Suprapubic skin (tissue), 4 donors: ENCODE results near the gene CORO1C. TPM values are rescaled to one million over a fixed set of nuclear protein-coding genes. Genes with fewer than 3 reads are reported as not detected.

Experiments used
- DNase-seq, 2 donors: peaks; one replicate each; pipeline ENCODE4 v3.0.0-alpha.2; 2019; ENCODE audit warnings: low spot score in 2 of 2
- H3K27ac ChIP-seq: fragments of 200-600 bp; sonication (generic); one replicate; pipeline ENCODE4 v1.5.1; 2019
- H3K27me3 ChIP-seq: fragments of 200-600 bp; sonication (generic); one replicate; pipeline ENCODE4 v1.5.1; 2019
- H3K36me3 ChIP-seq: fragments of 200-600 bp; sonication (generic); one replicate; pipeline ENCODE4 v1.5.1; 2019
- H3K4me1 ChIP-seq: fragments of 200-600 bp; sonication (generic); one replicate; pipeline ENCODE4 v1.5.1; 2019
- H3K4me3 ChIP-seq: fragments of 200-600 bp; sonication (generic); one replicate; pipeline ENCODE4 v1.5.1; 2019; ENCODE audit warnings: mild to moderate bottlenecking
- H3K9me3 ChIP-seq: fragments of 200-600 bp; sonication (generic); one replicate; pipeline ENCODE4 v1.5.1; 2019
- EP300 ChIP-seq: sonication (generic); formaldehyde crosslinking; IDR thresholded peaks from one replicate; pipeline ENCODE4 v1.6.1; 2017; ENCODE audit warnings: antibody characterized with exemption
- POLR2A ChIP-seq, 2 donors: fragments of 450-650 bp; IDR thresholded peaks; one replicate each; pipeline ENCODE4 v1.6.1; 2017; ENCODE audit warnings: antibody characterized with exemption in 2 of 2, mild to moderate bottlenecking in 2 of 2, moderate library complexity in 2 of 2
- POLR2AphosphoS5 ChIP-seq, 3 donors: sonication (generic); formaldehyde crosslinking; IDR thresholded peaks; one replicate each; pipeline ENCODE4 v1.6.1; 2017; ENCODE audit warnings: antibody characterized with exemption in 3 of 3
- WGBS: methylation state at CpG from one replicate; pipeline ENCODE4 v1.1.5; 2018; 5-methylcytosine and 5-hydroxymethylcytosine counted together
- total RNA-seq, 4 donors: library from RNA; depleted of rRNA; stranded (reverse); fragments of >200 nt; gene quantifications; one replicate each; pipeline ENCODE4 v1.1.0, GENCODE V29; 2016
- TF ChIP-seq, protein P1 (sequence below), 2 donors: fragments of 200-600 bp in 1 of 2; fragments of 450-650 bp in 1 of 2; sonication (generic) in 1 of 2; IDR thresholded peaks; one replicate each; pipeline ENCODE4 v1.5.1; 2016 to 2019; ENCODE audit warnings: antibody characterized with exemption in 2 of 2, mild to moderate bottlenecking in 1 of 2, moderate library complexity in 1 of 2

The CORO1C gene
- total RNA-seq, 4 donors from 2014 or later: 117 to 175 (median 142) TPM

DNA sequence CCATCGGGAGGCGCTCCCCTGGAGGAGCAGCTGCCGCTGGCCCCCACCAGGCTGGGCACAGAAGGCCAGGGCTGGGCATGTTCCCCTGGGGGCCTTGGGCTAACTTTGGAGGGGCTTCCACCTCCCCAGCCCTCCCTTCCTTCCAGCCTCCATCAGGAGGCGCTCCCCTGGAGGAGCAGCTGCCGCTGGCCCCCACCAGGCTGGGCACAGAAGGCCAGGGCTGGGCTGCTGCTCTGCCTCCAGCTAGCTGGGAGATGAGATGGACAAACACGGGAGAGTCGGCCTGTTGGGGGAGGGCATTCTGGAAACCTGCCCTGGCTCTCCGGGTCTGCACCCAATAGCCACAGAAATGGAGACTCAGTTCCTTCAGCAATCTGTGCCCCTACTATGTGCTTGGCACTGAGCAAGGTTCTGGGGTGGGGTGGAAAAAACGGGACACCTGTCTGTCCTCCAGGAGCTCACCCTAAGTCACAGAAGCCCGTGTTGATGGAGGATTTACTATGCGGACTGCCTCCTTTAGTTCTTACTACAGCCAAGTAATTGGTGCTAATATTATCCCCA lies 39.0 kb upstream of the CORO1C start:
- WGBS: 100% methylated on average over 1 of the region's 11 CpGs
- DNase-seq: no peak
- Histone ChIP-seq H3K36me3 (no peaks in the 10 kb centered on the region), H3K9me3 (no peaks in the 10 kb centered on the region), H3K4me3 (no peak overlapping the region), H3K4me1 (peaks cover 44% of the 10 kb centered on the region), H3K27me3 (no peaks in the 10 kb centered on the region), H3K27ac (no peak overlapping the region)
- no peak for TF ChIP-seq POLR2AphosphoS5 (IDR thresholded peaks at IDR 0.05)
- TF ChIP-seq, protein P1, sequence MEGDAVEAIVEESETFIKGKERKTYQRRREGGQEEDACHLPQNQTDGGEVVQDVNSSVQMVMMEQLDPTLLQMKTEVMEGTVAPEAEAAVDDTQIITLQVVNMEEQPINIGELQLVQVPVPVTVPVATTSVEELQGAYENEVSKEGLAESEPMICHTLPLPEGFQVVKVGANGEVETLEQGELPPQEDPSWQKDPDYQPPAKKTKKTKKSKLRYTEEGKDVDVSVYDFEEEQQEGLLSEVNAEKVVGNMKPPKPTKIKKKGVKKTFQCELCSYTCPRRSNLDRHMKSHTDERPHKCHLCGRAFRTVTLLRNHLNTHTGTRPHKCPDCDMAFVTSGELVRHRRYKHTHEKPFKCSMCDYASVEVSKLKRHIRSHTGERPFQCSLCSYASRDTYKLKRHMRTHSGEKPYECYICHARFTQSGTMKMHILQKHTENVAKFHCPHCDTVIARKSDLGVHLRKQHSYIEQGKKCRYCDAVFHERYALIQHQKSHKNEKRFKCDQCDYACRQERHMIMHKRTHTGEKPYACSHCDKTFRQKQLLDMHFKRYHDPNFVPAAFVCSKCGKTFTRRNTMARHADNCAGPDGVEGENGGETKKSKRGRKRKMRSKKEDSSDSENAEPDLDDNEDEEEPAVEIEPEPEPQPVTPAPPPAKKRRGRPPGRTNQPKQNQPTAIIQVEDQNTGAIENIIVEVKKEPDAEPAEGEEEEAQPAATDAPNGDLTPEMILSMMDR (IDR thresholded peaks at IDR 0.05): no peak
- TF ChIP-seq EP300: no peak
- TF ChIP-seq POLR2A (IDR thresholded peaks at IDR 0.05): no peak

DNA sequence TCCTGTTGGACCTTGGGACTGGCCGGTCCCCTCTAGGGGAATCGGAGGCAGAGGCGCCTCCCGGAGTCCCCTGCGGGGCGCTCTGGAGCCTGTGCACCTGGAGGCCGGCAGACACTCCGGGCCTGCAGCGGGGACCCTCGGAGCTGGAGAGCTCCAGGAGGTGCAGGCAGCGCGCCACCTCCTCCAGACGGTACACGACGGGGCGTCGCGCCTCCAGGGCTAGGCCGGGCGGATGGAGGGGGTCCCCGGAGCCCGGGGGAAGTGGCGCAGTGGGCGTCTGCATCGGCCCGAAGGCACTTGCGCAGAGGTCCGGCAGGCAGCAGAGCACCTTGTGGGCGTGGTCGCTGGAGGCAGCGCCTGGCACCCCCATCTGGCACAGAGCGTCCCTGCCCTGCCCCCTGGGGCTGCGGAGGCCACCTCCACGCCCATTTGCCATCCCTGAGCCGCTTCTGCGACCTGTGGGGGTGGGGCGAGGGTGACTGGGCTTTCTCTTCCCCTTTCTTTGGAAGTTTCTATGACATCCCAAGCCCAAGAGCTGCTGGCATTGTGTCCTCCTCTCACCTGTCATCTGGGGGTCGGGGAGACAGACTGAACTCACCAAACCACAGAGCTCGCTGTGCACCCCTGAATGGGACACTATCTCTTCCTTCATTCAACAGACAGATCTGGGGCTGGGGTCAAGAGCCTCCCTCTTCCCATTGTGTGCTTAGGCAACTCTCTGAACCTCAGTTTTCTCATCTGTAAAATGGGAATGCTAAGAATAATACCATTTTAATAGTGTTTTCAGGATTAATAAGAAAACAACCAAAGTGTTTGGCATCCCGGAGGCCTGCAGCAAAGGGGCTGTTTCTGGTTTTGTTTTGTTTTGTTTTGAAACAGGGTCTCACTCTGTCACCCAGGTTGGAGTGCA lies 37.5 kb upstream of the CORO1C start:
- no peak for DNase-seq
- H3K9me3 ChIP-seq: no peaks in the 10 kb centered on the region
- WGBS: 74% methylated on average over 3 of the region's 40 CpGs
- H3K27ac ChIP-seq: no peak overlapping the region
- H3K27me3 ChIP-seq: no peaks in the 10 kb centered on the region
- no peak for TF ChIP-seq EP300
- TF ChIP-seq, protein P1 (IDR thresholded peaks at IDR 0.05): no peak
- TF ChIP-seq POLR2A (IDR thresholded peaks at IDR 0.05): no peak
- TF ChIP-seq POLR2AphosphoS5 (IDR thresholded peaks at IDR 0.05): no peak
- peak overlapping the region; percentile 27 for H3K4me3 ChIP-seq
- no peaks in the 10 kb centered on the region for H3K36me3 ChIP-seq
- peaks cover 29% of the 10 kb centered on the region for H3K4me1 ChIP-seq

DNA sequence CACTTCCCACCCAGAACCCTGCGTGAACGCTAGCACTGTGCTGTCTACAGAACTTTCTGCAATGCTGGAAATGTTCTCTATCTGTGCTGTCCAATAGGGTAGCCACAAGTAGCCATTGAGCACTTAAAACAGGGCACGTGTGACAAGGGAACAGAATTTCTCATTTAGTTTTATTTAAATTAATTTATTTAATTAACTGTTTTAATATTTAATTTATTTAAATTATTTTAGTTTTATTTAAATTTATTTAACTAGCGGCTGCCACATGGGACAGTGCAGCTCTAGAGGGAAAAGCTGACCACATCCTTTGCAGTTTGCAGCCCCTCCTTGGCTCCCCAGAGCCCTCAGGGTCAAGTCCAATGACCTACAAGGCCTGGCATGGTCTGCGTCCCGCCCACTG lies 35.0 kb upstream of the CORO1C start:
- Histone ChIP-seq H3K27me3 (no peaks in the 10 kb centered on the region), H3K9me3 (no peaks in the 10 kb centered on the region), H3K36me3 (no peaks in the 10 kb centered on the region), H3K27ac (no peak overlapping the region), H3K4me1 (peaks cover 10% of the 10 kb centered on the region), H3K4me3 (no peak overlapping the region)
- TF ChIP-seq POLR2AphosphoS5 (IDR thresholded peaks at IDR 0.05) (no peak), POLR2A (IDR thresholded peaks at IDR 0.05) (no peak), EP300 (no peak)
- TF ChIP-seq, protein P1 (IDR thresholded peaks at IDR 0.05): no peak
- 95% methylated on average over 6 of the region's 6 CpGs for WGBS
- no peak for DNase-seq

DNA sequence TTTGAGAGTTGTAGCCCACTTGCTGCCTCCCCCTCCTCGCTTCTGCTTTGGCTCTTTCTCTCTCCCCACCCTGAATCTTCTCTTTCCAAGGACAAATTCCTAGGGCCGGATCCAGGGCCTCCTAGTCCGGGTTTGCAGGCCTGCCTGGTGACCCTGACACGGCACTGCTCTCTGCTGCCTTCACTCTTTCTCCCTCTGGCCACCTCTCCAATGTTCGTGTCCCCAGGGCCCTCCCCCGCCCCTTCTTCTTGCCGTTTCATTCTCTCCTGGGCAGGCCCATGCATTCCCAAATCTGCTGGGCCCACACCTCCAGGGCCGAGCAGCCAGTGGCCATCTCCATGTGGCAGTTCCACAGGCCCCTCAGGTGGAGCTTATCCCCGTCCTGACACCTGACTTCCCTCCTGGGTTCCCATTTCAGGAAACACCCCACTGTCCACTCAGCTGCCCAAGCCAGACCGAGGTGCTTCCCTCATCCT lies 34.0 kb upstream of the CORO1C start:
- Histone ChIP-seq H3K27me3 (no peaks in the 10 kb centered on the region), H3K27ac (no peak overlapping the region), H3K4me3 (no peak overlapping the region), H3K4me1 (peaks cover 10% of the 10 kb centered on the region), H3K9me3 (no peaks in the 10 kb centered on the region), H3K36me3 (no peaks in the 10 kb centered on the region)
- DNase-seq: no peak
- TF ChIP-seq, protein P1 (IDR thresholded peaks at IDR 0.05): no peak
- no peak for TF ChIP-seq EP300
- TF ChIP-seq POLR2AphosphoS5 (IDR thresholded peaks at IDR 0.05): no peak
- no peak for TF ChIP-seq POLR2A (IDR thresholded peaks at IDR 0.05)
- WGBS: 76% methylated on average over 10 of the region's 10 CpGs
